GM23338 (cell line): ENCODE measurements around the gene ATAD5. TPM values are rescaled to one million over a fixed set of nuclear protein-coding genes. Genes with fewer than 3 reads are reported as not detected.

Experiments used
- CREB1 ChIP-seq: fragments of 250-450 bp; sonication (Bioruptor Pico); IDR thresholded peaks from 2 replicates; pipeline ENCODE4 v1.5.0; 2020; ENCODE audit warnings: low read depth, mild to moderate bottlenecking, moderate library complexity
- NANOG ChIP-seq: IDR thresholded peaks from 2 replicates; pipeline ENCODE4 v1.6.1; 2016; ENCODE audit warnings: antibody characterized with exemption, borderline replicate concordance
- POLR2AphosphoS5 ChIP-seq: IDR thresholded peaks from 2 replicates; pipeline ENCODE4 v1.6.1; 2016; ENCODE audit warnings: antibody characterized with exemption, low read depth
- STAT1 ChIP-seq: IDR thresholded peaks from one replicate; pipeline ENCODE4 v1.6.1; 2016; ENCODE audit warnings: antibody characterized with exemption; ENCODE audit not compliant: unreplicated experiment
- ZNF114 ChIP-seq: fragments of 250-450 bp; sonication (Bioruptor Pico); IDR thresholded peaks from 2 replicates; pipeline ENCODE4 v1.5.0; 2020; ENCODE audit warnings: mild to moderate bottlenecking, moderate library complexity
- ZNF462 ChIP-seq: fragments of 250-450 bp; sonication (Bioruptor Pico); IDR thresholded peaks from 2 replicates; pipeline ENCODE4 v1.5.0; 2020; ENCODE audit warnings: mild to moderate bottlenecking, moderate library complexity
- polyA plus RNA-seq: library from polyadenylated mRNA; unstranded; fragments of >200 nt; fragmentation: Nextera tagmentation; extraction: Ambion mirVana; gene quantifications from 2 replicates; pipeline ENCODE4 v1.2.1, GENCODE V29; 2016
- total RNA-seq: library from RNA; depleted of rRNA; stranded (reverse); fragments of >200 nt; shearing (Covaris generic); gene quantifications from 2 replicates; pipeline ENCODE4 v1.2.3, GENCODE V29; 2014
- TF ChIP-seq, protein P1 (sequence below), 2 experiments: fragments of 200-600 bp in 1 of 2; sonication (generic) in 1 of 2; conservative IDR thresholded peaks; 2 replicates each; pipeline versions ENCODE4 v1.5.1 to v1.6.1; 2016 to 2017; ENCODE audit warnings: antibody characterized with exemption in 2 of 2, low read depth in 2 of 2, mild to moderate bottlenecking in 2 of 2, moderate library complexity in 1 of 2
- TF ChIP-seq, protein P2 (sequence below): IDR thresholded peaks from 2 replicates; pipeline ENCODE4 v1.6.1; 2016; ENCODE audit warnings: antibody characterized with exemption

Gene ATAD5
- total and polyA plus RNA-seq, 2 experiments from 2014 or later: 24.2 to 30.9 TPM

GRCh38 chr17:30886187-30886586 is 54.4 kb downstream of the ATAD5 start (continued):
- TF ChIP-seq ZNF462 (CRISPR knock-in tag): no peak
- TF ChIP-seq CREB1 (CRISPR knock-in tag): no peak
- no peak for TF ChIP-seq STAT1
- TF ChIP-seq POLR2AphosphoS5: no peak
- TF ChIP-seq, protein P1, sequence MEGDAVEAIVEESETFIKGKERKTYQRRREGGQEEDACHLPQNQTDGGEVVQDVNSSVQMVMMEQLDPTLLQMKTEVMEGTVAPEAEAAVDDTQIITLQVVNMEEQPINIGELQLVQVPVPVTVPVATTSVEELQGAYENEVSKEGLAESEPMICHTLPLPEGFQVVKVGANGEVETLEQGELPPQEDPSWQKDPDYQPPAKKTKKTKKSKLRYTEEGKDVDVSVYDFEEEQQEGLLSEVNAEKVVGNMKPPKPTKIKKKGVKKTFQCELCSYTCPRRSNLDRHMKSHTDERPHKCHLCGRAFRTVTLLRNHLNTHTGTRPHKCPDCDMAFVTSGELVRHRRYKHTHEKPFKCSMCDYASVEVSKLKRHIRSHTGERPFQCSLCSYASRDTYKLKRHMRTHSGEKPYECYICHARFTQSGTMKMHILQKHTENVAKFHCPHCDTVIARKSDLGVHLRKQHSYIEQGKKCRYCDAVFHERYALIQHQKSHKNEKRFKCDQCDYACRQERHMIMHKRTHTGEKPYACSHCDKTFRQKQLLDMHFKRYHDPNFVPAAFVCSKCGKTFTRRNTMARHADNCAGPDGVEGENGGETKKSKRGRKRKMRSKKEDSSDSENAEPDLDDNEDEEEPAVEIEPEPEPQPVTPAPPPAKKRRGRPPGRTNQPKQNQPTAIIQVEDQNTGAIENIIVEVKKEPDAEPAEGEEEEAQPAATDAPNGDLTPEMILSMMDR (conservative IDR thresholded peaks at IDR 0.05; ENCODE audit: low read depth in 2 of 2): no peak
- TF ChIP-seq ZNF114 (CRISPR knock-in tag): no peak
- TF ChIP-seq, protein P2, sequence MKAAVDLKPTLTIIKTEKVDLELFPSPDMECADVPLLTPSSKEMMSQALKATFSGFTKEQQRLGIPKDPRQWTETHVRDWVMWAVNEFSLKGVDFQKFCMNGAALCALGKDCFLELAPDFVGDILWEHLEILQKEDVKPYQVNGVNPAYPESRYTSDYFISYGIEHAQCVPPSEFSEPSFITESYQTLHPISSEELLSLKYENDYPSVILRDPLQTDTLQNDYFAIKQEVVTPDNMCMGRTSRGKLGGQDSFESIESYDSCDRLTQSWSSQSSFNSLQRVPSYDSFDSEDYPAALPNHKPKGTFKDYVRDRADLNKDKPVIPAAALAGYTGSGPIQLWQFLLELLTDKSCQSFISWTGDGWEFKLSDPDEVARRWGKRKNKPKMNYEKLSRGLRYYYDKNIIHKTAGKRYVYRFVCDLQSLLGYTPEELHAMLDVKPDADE: no peak
- TF ChIP-seq NANOG: no peak
